Measurements from ENCODE around the gene YPEL2. TPM values are rescaled to one million over a fixed set of nuclear protein-coding genes. Genes with fewer than 3 reads are reported as not detected.

The YPEL2 gene
- total and polyA plus RNA-seq, 2 of the 13 experiments (the other 11 are each of a cell fraction or from before 2014, with no cell fraction given): 8.5 to 21.1 TPM

GRCh38 chr17:59331129-59331928 is at the start of gene YPEL2 (continued):
- TF ChIP-seq PRDM15 (CRISPR knock-in tag; IDR thresholded peaks at IDR 0.05): 0 out of 2 replicates have a peak, but pooled peaks have one; percentile 40
- peak; percentile 97 for TF ChIP-seq RFXANK (CRISPR knock-in tag; IDR thresholded peaks at IDR 0.05)
- TF ChIP-seq RAD21 (CRISPR knock-in tag; IDR thresholded peaks at IDR 0.05): peak; percentile 41
- no peak for TF ChIP-seq ZNF430 (CRISPR knock-in tag; IDR thresholded peaks at IDR 0.05)
- peak; percentile 96 for TF ChIP-seq RFX5 (IDR thresholded peaks at IDR 0.05; ENCODE audit: low read depth, low read length)
- TF ChIP-seq GMEB1 (CRISPR knock-in tag; IDR thresholded peaks at IDR 0.05; ENCODE audit: borderline replicate concordance): peak; percentile 50
- no peak for TF ChIP-seq AHDC1 (CRISPR knock-in tag; IDR thresholded peaks at IDR 0.05; ENCODE audit: borderline replicate concordance)
- TF ChIP-seq HNRNPK (IDR thresholded peaks at IDR 0.05; ENCODE audit: low read depth, low read length, poor library complexity, severe bottlenecking): peak; percentile 82
- TF ChIP-seq YEATS4 (CRISPR knock-in tag; IDR thresholded peaks at IDR 0.05; ENCODE audit: borderline replicate concordance): peak; percentile 38; the same call in 1 of the 2 replicates
